SW480 (cell line): Measurements from ENCODE around the gene CCDC87.
"Not testable (repeated sequence)": the region's sequence is repeated elsewhere in the genome, so short reads cannot be mapped to it uniquely, and the experiment has no call there.

Source experiments
- DNase-seq: peaks from one replicate; pipeline ENCODE4 v3.0.0-alpha.2; 2016; ENCODE audit warnings: low spot score

The CCDC87 gene

GRCh38 chr11:66614073-66614472, 21.2 kb upstream of the CCDC87 start:
- no peak for DNase-seq

- no peak for DNase-seq
These were observed 19.6 kb upstream of the CCDC87 start for GRCh38 chr11:66612458-66612857.

- no peak for DNase-seq
These were observed 17.1 kb upstream of the CCDC87 start for GRCh38 chr11:66609721-66610617.

GRCh38 chr11:66607126-66607834, 14.4 kb upstream of the CCDC87 start:
- DNase-seq = no peak

GRCh38 chr11:66606608-66607007, 13.7 kb upstream of the CCDC87 start:
- DNase-seq = not testable (repeated sequence)

- no peak for DNase-seq
These were observed 11.3 kb upstream of the CCDC87 start for GRCh38 chr11:66604155-66604554.

GRCh38 chr11:66603072-66603471, 10.2 kb upstream of the CCDC87 start:
- DNase-seq = no peak

GRCh38 chr11:66600631-66601233, 7.9 kb upstream of the CCDC87 start:
- no peak for DNase-seq

- no peak for DNase-seq
These were observed 7.4 kb upstream of the CCDC87 start for GRCh38 chr11:66600219-66600618.

- no peak for DNase-seq
These were observed 6.1 kb upstream of the CCDC87 start for GRCh38 chr11:66598993-66599392.

GRCh38 chr11:66595245-66595904, 2.5 kb upstream of the CCDC87 start:
- no peak for DNase-seq

- no peak for DNase-seq
These were observed 787 bp upstream of the CCDC87 start for GRCh38 chr11:66593650-66594049.

- no peak for DNase-seq
These were observed 406 bp upstream of the CCDC87 start for GRCh38 chr11:66593303-66593635.

GRCh38 chr11:66591175-66591574, 1.7 kb downstream of the CCDC87 start:
- DNase-seq = no peak

- DNase-seq = no peak
These were observed 2.7 kb downstream of the CCDC87 start for GRCh38 chr11:66589996-66590675.

- not testable (repeated sequence) for DNase-seq
These were observed 3.5 kb downstream of the CCDC87 start for GRCh38 chr11:66589315-66589714.

- DNase-seq = no peak
These were observed 6.7 kb downstream of the CCDC87 start for GRCh38 chr11:66586136-66586535.

GRCh38 chr11:66585447-66585846, 7.4 kb downstream of the CCDC87 start:
- not testable (repeated sequence) for DNase-seq

GRCh38 chr11:66582565-66583147, 10.2 kb downstream of the CCDC87 start:
- DNase-seq = not testable (repeated sequence)

- no peak for DNase-seq
These were observed 11.6 kb downstream of the CCDC87 start for GRCh38 chr11:66581261-66581660.

GRCh38 chr11:66580803-66581202, 12.1 kb downstream of the CCDC87 start:
- DNase-seq = no peak
